Activated CD8-positive, alpha-beta memory T cell treated with anti-CD3 and anti-CD28 coated beads for 24 hours (primary cell): ENCODE measurements around the gene METTL6.
"Not testable (repeated sequence)": the region's sequence is repeated elsewhere in the genome, so short reads cannot be mapped to it uniquely, and the experiment has no call there.

Experiments
- DNase-seq: peaks from one replicate; pipeline ENCODE4 v3.0.0-alpha.2; 2020

METTL6 gene

DNA sequence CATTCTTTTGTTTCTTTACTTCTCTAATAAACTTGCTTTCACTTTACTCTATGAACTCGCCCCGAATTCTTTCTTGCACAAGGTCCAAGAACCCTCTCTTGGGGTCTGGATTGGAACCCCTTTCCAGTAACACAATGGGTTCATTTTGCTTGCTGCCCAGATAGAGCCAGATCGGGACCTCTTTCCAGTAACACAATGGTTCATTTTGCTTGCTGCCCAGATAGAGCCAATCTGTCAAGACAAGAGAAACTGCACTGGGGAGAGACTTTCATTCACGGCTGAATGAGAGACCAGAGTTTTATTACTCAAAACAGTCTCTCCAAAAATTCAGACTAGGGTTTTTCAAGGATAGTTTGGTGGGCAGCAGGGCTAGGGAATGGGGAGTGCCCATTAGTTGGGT, 25.4 kb downstream of the METTL6 start:
- DNase-seq = no peak

DNA sequence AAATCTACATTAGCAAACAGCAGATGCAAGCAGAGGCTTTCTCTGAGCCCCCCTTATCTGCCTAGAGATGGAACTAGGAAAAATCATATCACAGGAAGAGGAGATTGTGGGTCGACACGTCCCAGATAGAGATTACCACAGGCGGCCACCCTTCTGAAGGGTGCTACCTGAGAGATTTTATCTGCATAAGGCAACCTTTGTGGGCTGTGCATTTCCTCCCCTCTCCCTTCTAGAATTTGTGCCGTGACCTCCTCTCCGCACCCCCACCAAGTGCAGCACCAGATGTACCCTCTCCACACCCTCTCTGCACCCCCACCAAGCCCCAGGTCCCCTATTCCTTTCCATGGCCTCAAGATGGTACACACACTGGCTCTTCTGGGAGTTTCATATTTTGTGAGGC, 27.4 kb downstream of the METTL6 start:
- DNase-seq = no peak

DNA sequence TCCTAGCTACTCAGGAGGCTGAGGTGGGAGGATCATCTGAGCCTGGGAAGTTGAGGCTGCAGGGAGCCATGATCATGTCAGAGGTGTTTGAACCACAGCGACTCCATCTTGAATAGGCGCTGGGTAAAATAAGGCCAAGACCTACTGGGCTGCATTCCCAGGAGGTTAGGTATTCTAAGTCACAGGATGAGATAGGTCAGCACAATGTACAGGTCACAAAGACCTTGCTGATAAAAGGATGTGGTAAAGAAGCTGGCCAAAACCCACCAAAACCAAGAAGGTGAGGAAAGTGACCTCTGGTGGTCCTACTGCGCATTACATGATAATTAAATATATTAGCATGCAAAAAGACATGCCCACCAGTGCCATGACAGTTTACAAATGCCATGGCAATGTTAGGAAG, 28.6 kb downstream of the METTL6 start:
- DNase-seq = not testable (repeated sequence)

DNA sequence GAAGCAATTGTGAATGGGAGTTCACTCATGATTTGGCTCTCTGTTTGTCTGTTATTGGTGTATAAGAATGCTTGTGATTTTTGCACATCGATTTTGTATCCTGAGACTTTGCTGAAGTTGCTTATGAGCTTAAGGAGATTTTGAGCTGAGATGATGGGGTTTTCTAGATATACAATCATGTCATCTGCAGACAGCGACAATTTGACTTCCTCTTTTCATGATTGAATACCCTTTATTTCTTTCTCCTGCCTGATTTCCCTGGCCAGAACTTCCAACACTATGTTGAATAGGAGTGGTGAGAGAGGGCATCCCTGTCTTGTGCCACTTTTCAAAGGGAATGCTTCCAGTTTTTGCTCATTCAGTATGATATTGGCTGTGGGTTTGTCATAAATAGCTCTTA, 34.1 kb downstream of the METTL6 start:
- not testable (repeated sequence) for DNase-seq

DNA sequence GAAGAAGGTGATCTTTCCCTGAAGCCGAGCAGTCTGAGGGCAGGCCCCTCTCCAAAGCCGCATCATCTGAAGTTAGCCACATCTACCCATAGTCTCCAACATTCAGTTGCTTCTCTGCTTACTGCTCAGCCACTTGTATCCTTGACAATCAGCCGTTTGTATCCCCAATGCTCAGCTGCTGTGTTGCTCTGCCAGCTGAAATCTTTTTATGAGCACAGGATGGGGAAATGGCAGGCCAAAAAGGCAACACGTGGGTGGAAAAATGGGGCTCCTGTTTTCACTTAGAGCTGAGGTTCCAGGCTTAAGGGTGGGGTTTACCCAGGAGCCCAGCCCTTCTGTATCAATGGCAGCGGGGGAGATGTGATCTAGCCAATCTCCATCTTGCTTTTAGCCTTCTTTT, 36.3 kb downstream of the METTL6 start:
- DNase-seq = no peak

DNA sequence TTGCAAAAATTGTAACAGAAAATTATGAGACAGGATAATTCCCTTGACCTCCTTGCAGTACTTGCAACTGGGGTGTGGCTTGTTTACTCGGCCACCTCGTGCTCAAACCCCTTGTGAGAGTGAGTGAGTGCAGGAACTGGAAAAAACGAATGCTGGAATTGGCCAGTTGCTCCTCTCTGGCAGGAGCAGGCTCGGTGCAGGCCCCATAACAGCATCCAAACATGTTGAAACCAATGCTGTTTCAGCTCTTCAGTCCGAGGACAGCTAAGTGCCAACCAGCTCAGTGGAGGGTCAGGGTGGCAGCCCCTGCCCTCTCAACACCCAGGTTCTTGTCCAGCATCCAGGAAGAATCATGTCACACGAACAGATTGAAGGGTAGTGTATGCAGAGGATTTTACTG, 36.9 kb downstream of the METTL6 start:
- DNase-seq = no peak

DNA sequence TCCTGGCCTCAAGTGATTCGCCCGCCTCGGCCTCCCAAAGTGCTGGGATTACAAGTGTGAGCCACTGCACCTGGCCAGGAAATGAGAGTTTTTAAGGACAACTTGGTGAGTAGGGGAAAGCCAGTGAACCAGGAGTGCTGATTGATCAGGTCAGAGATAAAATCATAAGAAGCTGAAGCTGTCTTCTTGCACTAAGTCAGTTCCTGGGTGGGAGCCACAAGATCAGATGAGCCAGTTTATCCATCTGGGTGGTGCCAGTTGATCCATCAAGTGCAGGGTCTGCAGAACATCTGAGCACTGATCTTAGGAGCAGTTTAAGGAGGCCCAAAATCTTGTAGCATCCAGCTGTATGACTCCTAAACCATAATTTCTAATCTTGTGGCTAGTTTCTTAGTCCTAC, 39.0 kb downstream of the METTL6 start:
- DNase-seq = not testable (repeated sequence)

DNA sequence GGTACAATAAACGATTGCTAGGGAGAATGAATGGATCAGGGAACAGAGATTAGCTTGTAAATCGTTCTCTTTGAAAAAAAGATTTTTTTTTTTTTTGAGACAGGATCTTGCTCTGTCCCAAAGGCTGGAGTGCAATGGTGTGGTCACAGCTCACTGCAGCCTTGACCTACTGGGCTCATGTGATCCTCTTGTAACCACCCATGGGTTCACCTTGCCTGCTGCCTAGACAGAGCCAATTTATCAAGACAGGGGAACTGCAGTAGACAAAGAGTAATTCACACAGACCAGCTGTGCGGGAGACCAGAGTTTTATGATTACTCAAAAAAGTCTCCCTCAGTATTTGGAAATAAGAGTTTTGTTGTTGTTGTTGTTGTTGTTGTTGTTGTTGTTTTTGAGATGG, 39.6 kb downstream of the METTL6 start:
- DNase-seq = no peak

DNA sequence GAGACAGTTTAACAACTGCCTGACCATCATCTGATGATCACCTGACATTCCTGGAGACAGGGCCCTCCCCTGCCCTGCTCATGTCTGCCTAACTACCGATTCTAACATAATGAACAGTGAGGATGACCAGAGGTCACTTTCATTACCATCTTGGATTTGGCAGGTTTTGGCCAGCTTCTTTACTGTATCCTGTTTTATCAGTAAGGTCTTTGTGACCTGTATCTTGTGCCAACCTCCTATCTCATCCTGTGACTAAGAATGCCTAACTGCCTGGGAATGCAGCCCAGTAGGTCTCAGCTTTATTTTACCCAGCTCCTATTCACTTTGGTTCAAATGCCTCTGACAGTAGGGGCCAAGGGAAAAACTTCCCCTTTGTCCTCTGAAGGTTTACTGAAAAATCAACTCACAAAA, 40.2 kb downstream of the METTL6 start:
- DNase-seq = no peak

DNA sequence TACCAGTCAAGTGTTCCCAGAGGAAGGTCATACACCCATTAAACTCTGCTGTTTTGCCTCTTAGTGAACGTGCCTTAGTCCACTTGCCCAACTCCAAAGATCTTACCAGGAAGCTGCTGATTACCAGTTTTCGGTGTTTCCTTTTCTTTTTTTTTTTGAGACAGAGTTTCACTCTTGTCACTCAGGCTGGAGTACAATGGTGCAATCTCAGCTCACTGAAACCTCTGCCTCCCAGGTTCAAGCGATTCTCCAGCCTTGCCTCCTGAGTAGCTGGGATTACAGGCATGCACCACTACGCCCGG, 40.7 kb downstream of the METTL6 start:
- not testable (repeated sequence) for DNase-seq

DNA sequence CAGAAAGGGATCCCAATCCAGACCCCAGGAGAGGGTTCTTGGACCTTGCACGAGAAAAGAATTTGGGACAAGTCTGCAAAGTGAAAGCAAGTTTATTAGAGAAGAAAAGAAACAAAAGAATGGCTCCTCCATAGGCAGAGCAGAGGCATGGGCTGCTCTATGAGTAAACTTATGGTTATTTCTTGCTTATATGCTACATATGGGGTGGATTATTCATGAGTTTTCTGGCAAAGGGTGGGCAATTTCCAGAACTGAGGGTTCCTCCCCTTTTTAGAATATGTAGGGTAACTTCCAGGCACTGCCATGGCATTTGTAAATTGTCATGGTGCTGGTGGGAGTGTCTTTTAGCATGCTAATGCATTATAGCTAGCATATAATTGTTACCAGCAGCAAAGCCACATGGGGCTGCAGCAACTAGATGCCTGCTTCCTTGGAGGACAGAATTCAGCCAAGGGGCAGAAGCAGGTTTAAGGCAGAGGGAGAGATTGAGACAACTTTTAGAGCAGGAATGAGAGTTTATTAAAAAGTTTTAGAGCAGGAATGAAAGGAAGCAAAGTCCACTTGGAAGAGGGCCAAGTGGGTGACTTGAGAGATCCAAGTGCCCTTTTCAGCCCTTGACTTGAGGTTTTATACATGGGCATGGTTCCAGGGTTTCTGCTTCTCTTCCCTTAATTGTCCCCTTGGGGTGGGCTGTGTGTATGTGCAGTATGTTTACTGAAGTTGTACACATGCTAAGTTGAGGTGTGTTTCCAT, 41.3 kb downstream of the METTL6 start:
- no peak for DNase-seq

DNA sequence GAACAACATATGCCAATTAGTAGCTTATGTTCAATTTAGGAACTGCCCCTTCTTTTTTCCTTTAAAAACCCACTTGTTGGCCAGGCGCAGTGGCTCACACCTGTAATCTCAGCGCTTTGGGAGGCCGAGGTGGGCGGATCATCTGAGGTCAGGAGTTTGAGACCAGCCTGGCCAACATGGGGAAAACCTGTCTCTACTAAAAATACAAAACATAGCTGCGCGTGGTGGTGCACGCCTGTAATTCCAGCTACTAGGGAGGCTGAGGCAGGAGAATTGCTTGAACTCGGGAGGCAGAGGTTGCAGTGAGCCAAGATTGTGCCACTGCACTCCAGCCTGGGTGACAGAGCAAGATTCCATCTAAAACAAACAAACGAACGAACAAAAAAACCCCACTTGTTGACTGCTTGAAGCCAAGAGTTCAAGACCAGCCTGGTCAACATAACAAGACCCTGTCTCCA, 42.1 kb downstream of the METTL6 start:
- DNase-seq = not testable (repeated sequence)

DNA sequence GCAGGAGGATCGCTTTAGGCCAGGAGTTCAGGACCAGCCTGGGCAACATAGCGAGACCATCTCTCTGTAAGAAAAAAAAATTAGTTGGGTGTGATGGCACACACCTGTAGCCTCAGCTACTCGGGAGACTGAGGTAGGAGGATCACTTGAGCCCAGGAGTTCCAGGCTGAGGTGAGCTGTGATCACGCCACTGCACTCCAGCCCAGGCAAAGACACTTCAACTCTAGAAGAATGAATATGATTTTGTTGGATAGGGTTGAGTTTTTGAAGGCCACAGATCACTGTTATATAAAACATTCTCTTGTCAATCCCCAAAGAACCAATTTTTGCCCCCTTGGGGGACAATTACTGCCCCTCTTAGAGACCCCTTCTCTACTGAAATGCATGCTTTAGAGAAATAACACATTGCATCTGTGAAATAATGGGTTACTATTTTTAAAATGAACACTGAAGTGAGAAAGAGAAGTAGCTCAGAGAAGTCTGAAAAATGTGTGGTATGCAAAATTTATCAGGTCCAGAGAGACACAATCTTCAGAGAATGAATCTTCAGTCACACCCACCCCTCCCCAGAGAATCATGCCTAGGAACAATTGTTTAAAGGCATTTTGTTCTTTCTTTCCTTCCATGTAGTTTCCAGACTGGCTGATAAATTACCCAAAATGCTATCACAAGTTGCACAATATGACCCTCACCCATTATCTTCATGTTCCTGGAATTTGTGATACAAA, 42.7 kb downstream of the METTL6 start:
- no peak for DNase-seq

DNA sequence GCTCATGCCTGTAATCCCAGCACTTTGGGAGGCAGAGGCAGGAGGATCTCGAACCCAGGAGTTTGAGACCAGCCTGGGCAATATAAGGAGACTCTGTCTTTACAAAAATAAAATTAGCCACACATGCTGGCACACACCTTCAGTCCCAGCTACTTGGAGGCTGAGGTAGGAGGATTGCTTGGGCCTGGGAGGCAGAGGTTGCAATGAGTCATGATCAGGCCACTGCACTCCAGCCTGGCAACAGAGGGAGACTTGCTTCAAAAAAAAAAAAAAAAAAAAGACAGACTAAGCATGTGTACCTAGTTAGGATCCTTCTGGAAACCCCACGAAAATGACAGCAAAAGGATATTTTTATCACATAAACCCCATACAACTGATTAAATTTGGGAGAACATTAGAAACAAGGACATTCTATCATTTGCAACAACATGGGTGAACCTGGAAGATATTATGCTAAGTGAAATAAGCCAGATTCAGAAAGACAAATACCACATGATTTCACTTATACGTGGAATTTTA, 44.9 kb downstream of the METTL6 start:
- DNase-seq = no peak

DNA sequence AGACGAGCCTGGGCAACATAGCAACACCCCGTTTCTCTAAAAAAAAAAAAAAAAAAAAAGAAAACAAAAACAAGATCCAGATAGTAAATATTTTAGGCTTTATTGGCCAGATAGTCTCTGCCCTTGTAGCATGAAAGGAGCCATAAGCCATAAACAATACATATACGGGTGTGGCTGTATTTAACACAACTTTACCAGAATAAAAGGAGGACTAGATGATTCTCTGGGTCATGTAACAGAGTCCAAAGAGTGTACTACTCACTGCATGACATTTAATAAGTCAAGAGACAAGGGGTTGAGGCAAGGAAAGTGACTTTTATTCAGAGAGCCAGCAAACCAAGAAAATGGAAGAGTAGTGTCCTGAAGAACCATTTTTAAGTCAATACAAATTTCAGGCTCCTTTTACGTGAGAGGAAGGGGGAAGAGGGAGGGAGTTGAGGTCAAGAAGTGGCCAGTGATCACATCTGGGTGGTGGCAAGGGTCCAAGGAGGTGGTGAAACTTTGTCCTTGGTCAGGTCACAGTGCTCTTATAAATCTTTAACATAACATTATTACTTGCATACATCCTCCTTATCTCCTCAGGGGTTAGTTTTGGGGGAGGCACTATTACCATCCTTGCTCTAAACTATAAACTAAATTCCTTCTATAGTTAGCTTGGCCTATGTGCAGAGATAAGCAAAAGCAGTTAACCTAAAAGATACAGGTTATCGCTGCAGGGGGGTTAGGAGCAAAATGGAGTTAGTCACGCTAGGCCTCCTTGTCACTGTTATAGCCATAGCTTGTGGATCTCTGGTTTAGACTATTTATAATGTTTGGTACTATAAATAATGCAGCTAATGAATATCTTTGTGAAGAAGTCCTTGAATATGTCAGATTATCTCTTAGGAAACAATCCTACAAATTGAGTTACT, 46.1 kb downstream of the METTL6 start:
- DNase-seq = no peak

DNA sequence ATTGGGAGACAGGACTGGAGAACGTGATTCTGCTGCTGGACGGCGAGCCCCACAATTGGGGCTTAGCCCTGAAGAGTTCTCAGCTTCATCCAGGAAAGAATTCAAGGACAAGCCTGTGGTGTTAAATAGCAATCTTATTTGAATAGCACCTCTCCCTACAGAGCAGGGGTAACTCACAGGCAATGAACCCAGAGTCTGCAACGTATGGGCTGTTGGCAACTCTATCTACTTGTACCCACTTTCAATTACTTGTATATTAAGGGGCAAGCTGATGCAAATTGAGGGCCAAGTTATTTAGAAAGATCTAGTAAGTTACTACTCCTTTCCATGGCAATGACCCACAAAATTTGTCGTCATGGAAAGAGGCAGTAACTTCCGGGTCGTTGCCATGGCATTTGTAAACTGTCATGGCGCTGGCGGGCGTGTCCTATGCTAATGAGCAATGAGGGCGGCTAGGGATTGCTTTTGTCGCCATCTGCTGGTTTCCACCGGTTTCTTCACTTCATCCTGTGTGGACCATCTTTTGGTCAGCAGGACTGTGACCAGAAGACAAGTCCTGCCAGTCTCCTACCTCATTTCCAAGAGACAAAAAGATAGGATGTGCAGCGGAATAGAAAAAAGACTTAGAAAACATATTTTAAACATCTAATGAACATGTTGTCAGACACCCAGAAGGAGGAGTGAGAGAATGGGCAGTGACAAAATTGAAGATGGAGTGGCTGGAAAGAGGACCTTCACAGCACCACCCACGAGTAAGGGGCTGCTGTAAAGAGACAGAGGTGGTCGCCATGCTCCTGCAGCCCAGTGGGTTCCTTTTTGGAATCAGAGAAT, 49.2 kb downstream of the METTL6 start:
- peak; percentile 95 for DNase-seq

DNA sequence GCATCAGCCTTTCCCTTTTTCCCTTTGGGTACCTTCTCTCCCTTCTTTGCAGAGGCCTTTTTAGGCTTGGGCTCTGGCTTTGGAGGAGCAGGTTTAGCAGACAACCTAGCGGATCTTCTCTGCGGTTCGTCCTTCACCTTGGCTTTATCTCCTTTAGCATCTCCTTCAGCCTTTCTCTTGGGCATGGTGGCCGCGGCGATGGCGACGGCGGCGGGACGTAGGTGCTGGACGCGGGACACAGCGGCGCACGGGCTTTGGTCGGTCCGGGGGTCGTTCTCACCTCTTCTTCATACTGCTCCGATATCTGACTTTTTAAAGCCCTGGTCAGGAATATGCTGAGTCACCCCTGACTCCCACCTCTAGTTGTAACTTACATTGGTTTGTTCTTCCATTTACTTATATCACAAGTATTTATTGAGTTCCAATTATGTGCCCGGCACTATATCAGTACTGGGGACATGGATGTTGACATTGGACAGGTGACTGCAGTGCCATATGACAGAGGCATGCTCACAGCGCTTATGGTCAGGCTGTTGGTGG, 51.8 kb downstream of the METTL6 start:
- peak; percentile 33 for DNase-seq

DNA sequence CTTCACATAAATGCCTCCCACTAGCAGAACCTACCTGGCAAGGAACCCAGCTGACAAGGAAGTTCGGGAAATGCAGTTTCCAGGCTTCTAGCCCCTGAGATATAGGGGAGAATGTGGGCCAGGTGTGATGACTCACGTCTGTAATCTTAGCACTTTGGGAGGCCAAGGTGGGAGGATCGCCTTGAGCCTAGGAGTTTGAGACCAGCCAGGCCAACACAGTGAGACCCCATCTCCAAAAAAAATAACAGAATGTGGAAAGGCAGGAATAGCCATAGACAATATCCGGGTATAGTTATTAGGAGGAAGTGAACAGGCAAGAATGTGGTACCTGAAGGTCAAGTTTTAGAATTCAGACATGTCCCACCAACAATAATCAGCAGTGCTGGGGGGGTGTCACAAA, 54.4 kb downstream of the METTL6 start:
- no peak for DNase-seq

DNA sequence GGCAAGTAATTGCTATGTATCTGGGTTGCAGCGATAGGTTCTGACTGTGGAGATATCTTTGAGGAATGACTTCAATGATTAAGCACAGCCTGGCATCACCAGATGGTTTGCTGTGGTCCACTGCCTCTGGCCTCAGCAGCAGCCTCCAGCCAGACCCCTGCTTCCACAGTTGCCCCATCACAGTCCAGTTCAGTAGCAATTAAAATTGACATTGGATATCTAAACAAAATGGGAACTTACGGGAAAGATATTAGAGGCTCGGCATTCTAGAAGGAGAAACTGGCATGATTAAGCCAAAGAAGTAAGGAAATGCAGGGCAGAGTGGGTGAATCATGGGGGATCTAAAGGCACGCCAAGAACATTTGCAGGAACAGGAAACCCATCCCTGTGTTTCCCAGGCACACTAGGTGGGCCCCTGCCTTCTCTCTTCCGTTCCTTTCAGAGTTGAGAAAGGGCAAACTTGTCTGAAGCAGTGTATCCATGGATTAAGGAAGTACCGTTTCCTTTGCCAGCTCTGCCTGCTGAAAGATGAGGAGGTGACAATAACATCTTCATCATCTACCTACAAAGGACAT, 58.7 kb downstream of the METTL6 start:
- DNase-seq = no peak

DNA sequence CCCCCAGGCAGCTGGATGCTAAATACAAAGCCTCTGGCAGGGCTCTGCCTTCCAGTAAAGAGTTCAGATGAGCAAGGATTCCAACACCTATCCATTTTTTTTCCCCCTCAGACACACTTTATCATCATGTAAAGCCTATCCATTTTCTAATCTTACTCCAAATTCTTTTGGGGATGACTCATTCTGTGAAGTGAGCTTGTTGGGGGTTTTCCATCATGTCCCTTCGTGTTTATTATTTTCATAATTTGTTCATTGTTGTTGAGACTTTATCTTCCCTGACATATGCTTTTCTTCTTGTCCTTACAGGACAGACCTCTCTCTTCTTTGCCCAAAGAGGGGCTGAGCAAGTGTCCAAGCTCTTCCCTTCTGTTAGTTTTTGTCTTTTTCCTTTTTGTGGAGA, 60.3 kb downstream of the METTL6 start:
- no peak for DNase-seq

DNA sequence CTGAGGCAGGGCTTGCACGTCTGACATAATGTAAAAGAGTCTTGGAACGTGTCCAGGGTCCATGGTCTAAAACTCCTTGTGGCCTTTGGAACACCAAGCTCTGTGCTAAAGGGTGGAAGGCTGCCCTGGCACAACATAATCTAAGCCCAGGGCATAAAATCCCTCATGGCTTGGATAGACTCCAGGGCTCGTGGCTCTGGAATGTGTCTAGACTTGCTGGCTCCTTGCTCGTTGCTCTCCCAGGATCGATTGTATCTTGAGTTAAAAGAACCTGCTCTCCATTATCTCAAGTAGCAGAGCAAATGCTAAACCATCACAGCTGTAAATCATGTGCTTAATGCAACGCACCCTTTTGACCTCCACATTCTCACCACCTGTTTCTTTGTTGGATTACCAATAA, 63.3 kb downstream of the METTL6 start:
- DNase-seq = not testable (repeated sequence)
